GM12878 (cell line): ENCODE results near the gene HSD11B1. TPM values are rescaled to one million over a fixed set of nuclear protein-coding genes. Genes with fewer than 3 reads are reported as not detected.
A peak's percentile ranks its signal among the peaks of the same experiment; 100 is the strongest.

Source experiments
- ATAC-seq: fragments of 200-7000 bp; cut with Tn5 transposase; 3 replicates; pipeline ENCODE4 v1.9.1; 2020; ENCODE audit warnings: mild to moderate bottlenecking, moderate library complexity
- BruUV-seq: library from RNA; stranded (reverse); fragments of 400-500 nt; replicated peaks from 2 replicates; lab custom pipeline; 2021; lab: Mats Ljungman, UMichigan
- CTCF ChIA-PET: fragments of 300-600 bp; sonication (Branson Sonifier 250); formaldehyde crosslinking; extraction: SDS; loops from one replicate; lab custom pipeline; 2021; ENCODE audit warnings: inconsistent platforms; lab: Yijun Ruan, JAX
- POLR2A ChIA-PET: fragments of 350-600 bp; formaldehyde crosslinking; extraction: SDS; loops from one replicate; lab custom pipeline; 2021; ENCODE audit warnings: inconsistent platforms; lab: Charles Lee
- RAD21 ChIA-PET: fragments of 300-600 bp; sonication (Branson Sonifier 250); formaldehyde crosslinking; loops from one replicate; lab custom pipeline; 2023; ENCODE audit warnings: antibody characterized with exemption; ENCODE audit not compliant: unreplicated experiment; lab: Charles Lee
- SMC1A ChIA-PET: fragments of 300-600 bp; sonication (Branson Sonifier 250); formaldehyde crosslinking; loops from one replicate; lab custom pipeline; 2023; ENCODE audit not compliant: unreplicated experiment, uncharacterized antibody; lab: Charles Lee
- DNase-seq: peaks from one replicate; pipeline ENCODE4 v3.0.0-alpha.2; 2011; ENCODE audit warnings: low read depth, low spot score
- FAIRE-seq: peaks from 3 replicates; lab custom pipeline; 2011; peaks lifted over from hg19 to GRCh38; lab: Jason Lieb, UNC
- H2AFZ ChIP-seq: 2 replicates; pipeline ENCODE4 v1.6.0; 2011; ENCODE audit warnings: low read depth, low read length, control low read depth; ENCODE audit not compliant: control insufficient read depth
- H3K27ac ChIP-seq: 2 replicates; pipeline ENCODE4 v1.5.1; 2011; ENCODE audit warnings: control low read depth; ENCODE audit not compliant: control insufficient read depth, insufficient read depth
- H3K27me3 ChIP-seq, 2 experiments: replicated peaks in 1 of 2; 2 replicates each; pipeline versions ENCODE4 v1.6.0 to v1.6.1; 2011; ENCODE audit warnings: low read length in 1 of 2; ENCODE audit not compliant: control insufficient read depth in 2 of 2, insufficient read depth in 2 of 2
- H3K36me3 ChIP-seq, 2 experiments: 2 replicates each; pipeline ENCODE4 v1.5.1; 2011; ENCODE audit warnings: low read length in 1 of 2; ENCODE audit not compliant: control insufficient read depth in 2 of 2, insufficient read depth in 2 of 2
- H3K4me1 ChIP-seq: 2 replicates; pipeline ENCODE4 v1.6.1; 2011; ENCODE audit warnings: mild to moderate bottlenecking, low read length, moderate library complexity, mixed read lengths; ENCODE audit not compliant: control insufficient read depth, insufficient read depth
- H3K4me2 ChIP-seq: 2 replicates; pipeline ENCODE4 v1.6.0; 2011; ENCODE audit warnings: control low read depth; ENCODE audit not compliant: control insufficient read depth, insufficient read depth
- H3K4me3 ChIP-seq: fragments of 200-600 bp; sonication (generic); 2 replicates; pipeline ENCODE4 v1.5.1; 2016
- H3K79me2 ChIP-seq: 2 replicates; pipeline ENCODE4 v1.6.0; 2011; ENCODE audit warnings: low read length; ENCODE audit not compliant: control insufficient read depth, insufficient read depth
- H3K9ac ChIP-seq: 2 replicates; pipeline ENCODE4 v1.8.0; 2011; ENCODE audit warnings: low read length, control low read depth, mixed read lengths; ENCODE audit not compliant: control insufficient read depth, insufficient read depth
- H3K9me3 ChIP-seq: replicated peaks from 3 replicates; pipeline ENCODE4 v1.5.1; 2011; ENCODE audit warnings: mild to moderate bottlenecking, low read length; ENCODE audit not compliant: control insufficient read depth, insufficient read depth
- H4K20me1 ChIP-seq: 2 replicates; pipeline ENCODE4 v1.6.0; 2011; ENCODE audit not compliant: control insufficient read depth, insufficient read depth
- BHLHE40 ChIP-seq, 2 experiments: fragments of 450-650 bp in 1 of 2; IDR thresholded peaks; 2 replicates each; pipeline ENCODE4 v1.6.1; 2011 to 2017; ENCODE audit warnings: low read depth in 2 of 2, borderline replicate concordance in 1 of 2, improper control_type of control experiment in 1 of 2, low read length in 1 of 2, mild to moderate bottlenecking in 1 of 2
- CBX3 ChIP-seq: fragments of 200-600 bp; sonication (generic); IDR thresholded peaks from 2 replicates; pipeline ENCODE4 v1.6.1; 2016; ENCODE audit warnings: low read depth, borderline replicate concordance
- CHD4 ChIP-seq: fragments of 200-600 bp; sonication (generic); IDR thresholded peaks from 2 replicates; pipeline ENCODE4 v1.6.1; 2016; ENCODE audit warnings: mild to moderate bottlenecking
- FOXK2 ChIP-seq: fragments of 450-650 bp; IDR thresholded peaks from 2 replicates; pipeline ENCODE4 v1.6.1; 2017; ENCODE audit warnings: mild to moderate bottlenecking, moderate library complexity
- IKZF1 ChIP-seq: fragments of 450-650 bp; conservative IDR thresholded peaks from 2 replicates; pipeline ENCODE4 v1.6.1; 2017; ENCODE audit warnings: antibody characterized with exemption, mild to moderate bottlenecking
- RAD21 ChIP-seq: IDR thresholded peaks from 2 replicates; pipeline ENCODE4 v1.6.1; 2011; ENCODE audit warnings: mild to moderate bottlenecking, low read depth, low read length, moderate library complexity; ENCODE audit not compliant: insufficient read depth
- RELA ChIP-seq: fragments of 450-650 bp; IDR thresholded peaks from 2 replicates; pipeline ENCODE4 v1.8.0; 2014; ENCODE audit warnings: borderline replicate concordance; ENCODE audit not compliant: partially characterized antibody
- STAT1 ChIP-seq: fragments of 450-650 bp; conservative IDR thresholded peaks from 2 replicates; pipeline ENCODE4 v1.6.1; 2014; ENCODE audit warnings: antibody characterized with exemption, mild to moderate bottlenecking
- SUPT20H ChIP-seq: IDR thresholded peaks from 2 replicates; pipeline ENCODE4 v1.6.1; 2011; ENCODE audit warnings: low read depth, mild to moderate bottlenecking, low read length, moderate library complexity, borderline replicate concordance; ENCODE audit not compliant: control insufficient read depth
- TCF12 ChIP-seq: IDR thresholded peaks from 2 replicates; pipeline ENCODE4 v1.6.1; 2011; ENCODE audit warnings: low read depth, mild to moderate bottlenecking, low read length
- ZNF687 ChIP-seq: fragments of 450-650 bp; IDR thresholded peaks from 2 replicates; pipeline ENCODE4 v1.6.1; 2017; ENCODE audit warnings: mild to moderate bottlenecking, moderate library complexity
- WGBS: methylation state at CpG from one replicate; pipeline ENCODE4 v1.1.6; 2016; ENCODE audit warnings: low lambda C conversion rate; ENCODE audit not compliant: insufficient replicate concordance, insufficient coverage; ENCODE audit errors: missing lambda C conversion rate; 5-methylcytosine and 5-hydroxymethylcytosine counted together
- in situ Hi-C: fragments of 300-500 bp; cut with MboI; formaldehyde crosslinking; loops from 9 replicates; pipeline ENCODE4 v1.14.3; 2018; ENCODE audit warnings: mixed read lengths
- intact Hi-C: fragments of 100-400 bp; cut with micrococcal nuclease; formaldehyde crosslinking; loops from one replicate; pipeline ENCODE4 v1.14.2; 2022; ENCODE audit not compliant: unreplicated experiment
- polyA plus RNA-seq, 11 experiments: library from polyadenylated mRNA; depleted of rRNA in 4 of 11; unstranded in 6 of 11; stranded (reverse) in 5 of 11; fragments of >200 nt; fragmentation: Nextera tagmentation in 4 of 11; fragmentation: Illumina TruSeq in 1 of 11; extraction: Ambion mirVana in 4 of 11; extraction: Trizol in 1 of 11; gene quantifications; 1 replicate in 1 of 11; 2 replicates in 10 of 11; pipeline versions ENCODE4 v1.2.1 to v1.2.3, GENCODE V29; 2011 to 2016; ENCODE audit warnings: inconsistent platforms in 2 of 11, missing spikeins in 2 of 11, low read depth in 1 of 11
- total RNA-seq, 4 experiments: library from RNA; depleted of rRNA in 3 of 4; stranded (reverse); fragments of >200 nt in 3 of 4; fragmentation: Illumina TruSeq in 1 of 4; extraction: Trizol in 1 of 4; gene quantifications; 2 replicates each; pipeline versions ENCODE4 v1.2.1 to v1.2.3, GENCODE V29; 2013 to 2021

The HSD11B1 gene
- total and polyA plus RNA-seq, 10 of the 15 experiments (the other 5 are each of a cell fraction or from before 2014, with no cell fraction given): 0.04 to 0.27 (median 0.15) TPM; not detected in 7

GRCh38 chr1:209758400-209758799 is 53.8 kb downstream of the HSD11B1 start:
- intact Hi-C loops (loop anchor here (10.0 kb wide), 1 partner anchor 576 kb away; no protein-coding TSS in a partner anchor), in situ Hi-C loops (no loop called here)
- no peak for FAIRE-seq
- Histone ChIP-seq H3K4me2 (peak overlapping the region; percentile 97), H3K27me3 (no peaks in the 10 kb centered on the region), H3K27ac (no peak overlapping the region), H3K4me3 (peak overlapping the region; percentile 73; the same call in 1 of the 2 replicates), H4K20me1 (no peaks in the 10 kb centered on the region), H2AFZ (no peak overlapping the region), H3K36me3 (peaks cover 12 to 15% of the 10 kb centered on the region in 2 experiments; a peak in 3 of 4 replicates), H3K79me2 (peaks cover 25% of the 10 kb centered on the region), H3K4me1 (peaks cover 33% of the 10 kb centered on the region), H3K9ac (no peak overlapping the region), H3K9me3 (no peaks in the 10 kb centered on the region)
- no TSS peak for BruUV-seq
- ChIA-PET CTCF (interaction anchor here (1.4 to 8.8 kb wide), 5 partner anchors 10 to 69 kb away, joined by 4 to 117 read pairs (median 13); partner anchors contain the start of gene UTP25), SMC1A (interaction anchor here (1.0 to 13.9 kb wide), 5 partner anchors 9 to 28 kb away, joined by 3 to 282 read pairs (median 13); partner anchors contain the start of gene C1orf74), RAD21 (interaction anchor here (1.5 to 12.6 kb wide), 2 partner anchors 9 to 65 kb away, joined by 3 to 188 read pairs; no protein-coding TSS in a partner anchor), POLR2A (interaction anchor here (1.0 to 9.1 kb wide), 3 partner anchors 9 to 25 kb away, joined by 3 to 107 read pairs (median 4); no protein-coding TSS in a partner anchor)
- 43% methylated on average over 3 of the region's 3 CpGs for WGBS
- no peak for DNase-seq
- TF ChIP-seq IKZF1: 0 out of 2 replicates have a peak, but pooled peaks have one; percentile 21
- no peak for TF ChIP-seq FOXK2
- ATAC-seq: no peak

DNA sequence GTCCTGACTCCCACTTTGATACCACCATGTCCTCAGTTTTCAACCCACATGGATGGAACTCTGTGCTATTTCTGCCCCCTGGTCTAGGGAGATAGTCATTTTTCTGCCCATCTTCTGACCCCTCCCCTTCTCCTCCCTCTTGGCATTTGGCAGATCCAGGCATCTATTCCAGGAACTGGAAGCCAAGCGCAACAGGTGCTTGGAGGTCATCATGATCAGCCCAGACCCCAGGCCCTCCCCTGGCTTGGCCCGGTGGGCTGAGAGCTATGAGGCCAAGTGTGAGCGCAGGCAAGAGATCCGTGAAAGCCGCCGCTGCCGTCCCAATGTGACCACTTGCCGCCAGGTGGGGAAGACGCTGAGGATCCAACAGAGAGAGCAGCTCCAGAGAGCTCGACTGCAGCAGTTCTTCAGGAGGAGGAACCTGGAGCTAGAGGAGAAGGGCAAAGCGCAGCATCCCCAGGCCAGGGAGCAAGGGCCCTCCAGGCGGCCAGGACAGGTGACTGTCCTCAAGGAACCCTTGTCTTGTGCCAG is 55.2 kb downstream of the HSD11B1 start:
- ChIA-PET SMC1A (interaction anchor here (1.0 to 13.9 kb wide), 6 partner anchors 8 to 64 kb away, joined by 5 to 282 read pairs (median 10); no protein-coding TSS in a partner anchor), CTCF (interaction anchor here (0.7 to 2.9 kb wide), 6 partner anchors 9 to 64 kb away, joined by 3 to 13 read pairs (median 6); no protein-coding TSS in a partner anchor), RAD21 (interaction anchor here (1.0 to 12.6 kb wide), 6 partner anchors 8 to 84 kb away, joined by 3 to 188 read pairs (median 3); partner anchors contain the start of gene G0S2), POLR2A (interaction anchor here (0.9 to 9.1 kb wide), 2 partner anchors 8 to 15 kb away, joined by 3 to 107 read pairs; no protein-coding TSS in a partner anchor)
- no peak overlapping the region for H2AFZ ChIP-seq
- no TSS peak for BruUV-seq
- in situ Hi-C loops: no loop called here
- peaks cover 12 to 20% of the 10 kb centered on the region in 2 experiments; a peak in 3 of 4 replicates for H3K36me3 ChIP-seq
- no peaks in the 10 kb centered on the region for H3K9me3 ChIP-seq
- no peak overlapping the region for H3K4me3 ChIP-seq
- peaks cover 30% of the 10 kb centered on the region for H3K4me1 ChIP-seq
- WGBS: 96% methylated on average over 12 of the region's 12 CpGs
- H3K4me2 ChIP-seq: 0 out of 2 replicates have a peak overlapping the region, but pooled peaks have one; percentile 10
- H3K79me2 ChIP-seq: peaks cover 25% of the 10 kb centered on the region
- ATAC-seq (no peak), DNase-seq (no peak), FAIRE-seq (no peak)
- no peaks in the 10 kb centered on the region for H4K20me1 ChIP-seq
- intact Hi-C loops: loop anchor here (10.0 kb wide), 1 partner anchor 575 kb away; no protein-coding TSS in a partner anchor
- H3K27ac ChIP-seq: no peak overlapping the region
- no peak overlapping the region for H3K9ac ChIP-seq
- H3K27me3 ChIP-seq: no peaks in the 10 kb centered on the region
- no peak for TF ChIP-seq RAD21
- TF ChIP-seq BHLHE40 (IDR thresholded peaks at IDR 0.05; ENCODE audit: borderline replicate concordance in 1 of 2, low read depth in 2 of 2, low read length in 1 of 2): no peak
- TF ChIP-seq CBX3: no peak
- TF ChIP-seq RELA: no peak
- TF ChIP-seq STAT1: no peak
- TF ChIP-seq SUPT20H: no peak
- TF ChIP-seq CHD4: no peak
- TF ChIP-seq ZNF687: no peak
- no peak for TF ChIP-seq TCF12
